Gastroesophageal sphincter (tissue), 4 donors: ENCODE data around the gene TMEM116. TPM values are rescaled to one million over a fixed set of nuclear protein-coding genes. Genes with fewer than 3 reads are reported as not detected.

ENCODE experiments used
- ATAC-seq: fragments of 150-250 bp; one replicate; pipeline ENCODE4 v1.9.1; 2016; ENCODE audit warnings: mild to moderate bottlenecking, moderate library complexity
- H3K27ac ChIP-seq, 4 donors: fragments of 200-600 bp; sonication (generic) in 3 of 4; 1 replicate in 3 of 4; 2 replicates in 1 of 4; pipeline ENCODE4 v1.5.1; 2016 to 2019
- H3K27me3 ChIP-seq: fragments of 200-600 bp; sonication (generic); one replicate; pipeline ENCODE4 v1.5.1; 2019
- H3K36me3 ChIP-seq, 2 donors: fragments of 200-600 bp; sonication (generic); one replicate each; pipeline ENCODE4 v1.5.1; 2019; ENCODE audit warnings: control low read depth in 1 of 2
- H3K4me1 ChIP-seq, 3 donors: fragments of 200-600 bp; sonication (generic); 1 replicate in 2 of 3; 2 replicates in 1 of 3; pipeline ENCODE4 v1.5.1; 2016 to 2019; ENCODE audit warnings: control low read depth in 2 of 3
- H3K4me3 ChIP-seq, 2 donors: fragments of 200-600 bp; sonication (generic); one replicate each; pipeline ENCODE4 v1.5.1; 2019; ENCODE audit warnings: mild to moderate bottlenecking in 1 of 2, moderate library complexity in 1 of 2
- H3K9me3 ChIP-seq, 3 donors: fragments of 200-600 bp; sonication (generic); one replicate each; pipeline ENCODE4 v1.5.1; 2017 to 2019; ENCODE audit warnings: control low read depth in 2 of 3
- EP300 ChIP-seq: sonication (generic); formaldehyde crosslinking; IDR thresholded peaks from one replicate; pipeline ENCODE4 v1.6.1; 2017; ENCODE audit warnings: antibody characterized with exemption, mild to moderate bottlenecking
- POLR2A ChIP-seq, 2 donors: fragments of 450-650 bp; IDR thresholded peaks; one replicate each; pipeline ENCODE4 v1.6.1; 2017; ENCODE audit warnings: antibody characterized with exemption in 2 of 2, mild to moderate bottlenecking in 2 of 2, moderate library complexity in 1 of 2
- POLR2AphosphoS5 ChIP-seq: sonication (generic); formaldehyde crosslinking; IDR thresholded peaks from one replicate; pipeline ENCODE4 v1.6.1; 2017; ENCODE audit warnings: antibody characterized with exemption
- WGBS, 2 donors: methylation state at CpG; one replicate each; pipeline ENCODE4 v1.1.5; 2018; ENCODE audit warnings: low coverage in 1 of 2; 5-methylcytosine and 5-hydroxymethylcytosine counted together
- small RNA-seq, 4 donors: library from RNA; depleted of rRNA; stranded (forward); fragments of <200 nt; gene quantifications; one replicate each; pipeline ENCODE3, GENCODE V24; 2016
- total RNA-seq, 4 donors: library from RNA; depleted of rRNA; stranded (reverse); fragments of >200 nt; gene quantifications; one replicate each; pipeline ENCODE4 v1.1.0, GENCODE V29; 2016
- TF ChIP-seq, protein P1 (sequence below), 4 experiments: fragments of 200-600 bp in 2 of 4; fragments of 450-650 bp in 2 of 4; sonication (generic) in 1 of 4; IDR thresholded peaks; one replicate each; pipeline ENCODE4 v1.5.1; 2017 to 2019; ENCODE audit warnings: antibody characterized with exemption in 4 of 4, mild to moderate bottlenecking in 2 of 4, moderate library complexity in 2 of 4

TMEM116 gene
- total RNA-seq, 4 donors from 2014 or later = 6.4 to 11.4 (median 6.7) TPM

DNA sequence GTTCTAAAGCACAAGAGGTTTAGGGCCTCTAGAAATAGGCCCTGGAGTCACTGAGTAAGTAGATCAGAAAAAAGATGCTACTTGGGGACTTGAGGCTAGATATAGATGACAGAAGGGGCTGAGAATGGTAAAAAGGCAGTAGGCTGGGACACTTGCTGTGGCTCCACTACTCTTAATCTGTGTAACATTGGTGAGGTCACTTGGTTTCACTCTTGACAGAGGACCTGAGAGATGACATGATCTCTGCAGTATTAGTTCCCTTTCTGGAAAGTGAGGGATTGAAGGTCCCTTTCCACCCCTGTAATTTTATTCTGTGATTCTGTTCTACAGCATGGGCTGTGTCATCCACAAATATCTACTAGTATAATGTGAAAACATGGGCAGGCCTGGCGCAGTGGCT is 131.2 kb downstream of the TMEM116 start:
- H3K4me1 ChIP-seq = no peaks in the 10 kb centered on the region
- peaks cover 0 to 98% of the 10 kb centered on the region in 2 donors for H3K36me3 ChIP-seq
- H3K9me3 ChIP-seq = no peaks in the 10 kb centered on the region
- TF ChIP-seq POLR2A (IDR thresholded peaks at IDR 0.05) = no peak
- TF ChIP-seq, protein P1, sequence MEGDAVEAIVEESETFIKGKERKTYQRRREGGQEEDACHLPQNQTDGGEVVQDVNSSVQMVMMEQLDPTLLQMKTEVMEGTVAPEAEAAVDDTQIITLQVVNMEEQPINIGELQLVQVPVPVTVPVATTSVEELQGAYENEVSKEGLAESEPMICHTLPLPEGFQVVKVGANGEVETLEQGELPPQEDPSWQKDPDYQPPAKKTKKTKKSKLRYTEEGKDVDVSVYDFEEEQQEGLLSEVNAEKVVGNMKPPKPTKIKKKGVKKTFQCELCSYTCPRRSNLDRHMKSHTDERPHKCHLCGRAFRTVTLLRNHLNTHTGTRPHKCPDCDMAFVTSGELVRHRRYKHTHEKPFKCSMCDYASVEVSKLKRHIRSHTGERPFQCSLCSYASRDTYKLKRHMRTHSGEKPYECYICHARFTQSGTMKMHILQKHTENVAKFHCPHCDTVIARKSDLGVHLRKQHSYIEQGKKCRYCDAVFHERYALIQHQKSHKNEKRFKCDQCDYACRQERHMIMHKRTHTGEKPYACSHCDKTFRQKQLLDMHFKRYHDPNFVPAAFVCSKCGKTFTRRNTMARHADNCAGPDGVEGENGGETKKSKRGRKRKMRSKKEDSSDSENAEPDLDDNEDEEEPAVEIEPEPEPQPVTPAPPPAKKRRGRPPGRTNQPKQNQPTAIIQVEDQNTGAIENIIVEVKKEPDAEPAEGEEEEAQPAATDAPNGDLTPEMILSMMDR (IDR thresholded peaks at IDR 0.05) = no peak
- no peak for TF ChIP-seq POLR2AphosphoS5
- TF ChIP-seq EP300 = no peak
- H3K4me3 ChIP-seq = no peak overlapping the region
- no peak overlapping the region for H3K27ac ChIP-seq
- H3K27me3 ChIP-seq = no peaks in the 10 kb centered on the region
- WGBS, 2 donors = 100% methylated on average over 1 of the region's 1 CpG
- no peak for ATAC-seq

Small RNA genes lying within 50 kb of the gene (small RNA-seq; reads per million reads assigned to genes)
- gene AC004024.1 (0 reads per million in 4 donors), gene MIR3657 (0 reads per million in 4 donors)

Other genes with a start within 250 kb of the TMEM116 start
- gene ALDH2, start 246.2 kb downstream of the TMEM116 start, total RNA-seq = 100 to 1,000 TPM; 197 to 245 (median 209) TPM
- 10 to 100 TPM; 40.7 to 70.4 (median 50.4) TPM for gene MAPKAPK5, start 170.9 kb downstream of the TMEM116 start, total RNA-seq
- gene ERP29, start 261 bp upstream of the TMEM116 start, total RNA-seq = 100 to 1,000 TPM in 1 of 4 donors, 10 to 100 TPM in 3; 37.1 to 147 (median 38.1) TPM
- 10 to 100 TPM; 11.1 to 22.6 (median 17.3) TPM for gene NAA25, start 95.6 kb upstream of the TMEM116 start, total RNA-seq
- gene TRAFD1, start 112.4 kb upstream of the TMEM116 start, total RNA-seq = 10 to 100 TPM; 28.2 to 37.7 (median 30.2) TPM